SH-SY5Y (cell line): Measurements from ENCODE around the gene CFAP45.

Experiments
- GATA2 ChIP-seq: IDR thresholded peaks from 2 replicates; pipeline ENCODE4 v1.6.1; 2011; ENCODE audit warnings: mild to moderate bottlenecking, low read depth, low read length
- GATA3 ChIP-seq: IDR thresholded peaks from 2 replicates; pipeline ENCODE4 v1.6.1; 2011; ENCODE audit warnings: low read depth, mild to moderate bottlenecking, low read length, moderate library complexity

DNA sequence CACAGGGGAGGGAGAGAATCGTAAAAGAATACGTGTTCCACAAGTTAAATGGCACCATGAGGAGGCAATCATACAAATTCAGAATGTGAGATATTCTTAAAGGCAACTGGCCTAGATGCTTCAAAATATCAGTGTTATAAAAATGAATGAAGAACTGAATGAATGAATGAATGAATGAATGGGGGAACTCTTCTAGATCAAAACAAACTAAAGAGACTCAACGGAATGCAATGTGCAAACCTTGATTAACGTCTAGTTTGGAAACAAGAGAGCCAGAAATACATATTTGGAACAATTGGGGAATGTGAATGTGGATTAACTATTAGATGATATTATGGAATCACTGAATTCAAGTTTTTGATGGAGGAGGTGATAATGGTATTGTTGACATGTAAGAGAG, 16.8 kb downstream of the CFAP45 start:
- TF ChIP-seq GATA2 (no peak), GATA3 (no peak)
